A549 treated with Mapracorat at 1 μM for 4 hours (cell line): Measurements from ENCODE around the gene EXOC5. TPM values are rescaled to one million over a fixed set of nuclear protein-coding genes. Genes with fewer than 3 reads are reported as not detected.

Experiments
- total RNA-seq: library from RNA; stranded (reverse); fragments of 200-300 nt; extraction: Qiagen RNA extraction; gene quantifications from 5 replicates; pipeline ENCODE4 v1.2.3, GENCODE V29; 2022

Gene EXOC5, protein sequence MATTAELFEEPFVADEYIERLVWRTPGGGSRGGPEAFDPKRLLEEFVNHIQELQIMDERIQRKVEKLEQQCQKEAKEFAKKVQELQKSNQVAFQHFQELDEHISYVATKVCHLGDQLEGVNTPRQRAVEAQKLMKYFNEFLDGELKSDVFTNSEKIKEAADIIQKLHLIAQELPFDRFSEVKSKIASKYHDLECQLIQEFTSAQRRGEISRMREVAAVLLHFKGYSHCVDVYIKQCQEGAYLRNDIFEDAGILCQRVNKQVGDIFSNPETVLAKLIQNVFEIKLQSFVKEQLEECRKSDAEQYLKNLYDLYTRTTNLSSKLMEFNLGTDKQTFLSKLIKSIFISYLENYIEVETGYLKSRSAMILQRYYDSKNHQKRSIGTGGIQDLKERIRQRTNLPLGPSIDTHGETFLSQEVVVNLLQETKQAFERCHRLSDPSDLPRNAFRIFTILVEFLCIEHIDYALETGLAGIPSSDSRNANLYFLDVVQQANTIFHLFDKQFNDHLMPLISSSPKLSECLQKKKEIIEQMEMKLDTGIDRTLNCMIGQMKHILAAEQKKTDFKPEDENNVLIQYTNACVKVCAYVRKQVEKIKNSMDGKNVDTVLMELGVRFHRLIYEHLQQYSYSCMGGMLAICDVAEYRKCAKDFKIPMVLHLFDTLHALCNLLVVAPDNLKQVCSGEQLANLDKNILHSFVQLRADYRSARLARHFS
- total RNA-seq: 26.4 to 46.0 TPM (median 37.8 TPM) in 5 replicates

GRCh38 chr14:57268161-57269069 is at the start of gene EXOC5, which contains the start of gene AP5M1:
Gene EXOC5 (minus strand): TSS chr14:57268905. CDS start chr14:57268648, 257 bp downstream.
Gene AP5M1 (plus strand): TSS chr14:57268971. CDS start chr14:57269315, 344 bp downstream.

Other genes with a start within 250 kb of the EXOC5 start
- gene AP5M1, start 66 bp upstream of the EXOC5 start, total RNA-seq: 15.8 to 20.4 TPM (median 18.8 TPM) in 5 replicates
- 10.7 to 14.4 TPM (median 13.7 TPM) in 5 replicates for gene NAA30, start 121.7 kb upstream of the EXOC5 start, total RNA-seq
- gene CCDC198, start 225.0 kb upstream of the EXOC5 start, total RNA-seq: 1.7 to 3.3 TPM (median 2.3 TPM) in 5 replicates